Gastroesophageal sphincter (tissue), 3 donors: ENCODE results near the gene MAGEB17.

Experiments used
- CTCF ChIP-seq, 4 experiments: fragments of 200-600 bp in 2 of 4; fragments of 450-650 bp in 2 of 4; sonication (generic) in 1 of 4; IDR thresholded peaks; one replicate each; pipeline ENCODE4 v1.5.1; 2017 to 2019; ENCODE audit warnings: antibody characterized with exemption in 4 of 4, mild to moderate bottlenecking in 2 of 4, moderate library complexity in 2 of 4
- EP300 ChIP-seq: sonication (generic); formaldehyde crosslinking; IDR thresholded peaks from one replicate; pipeline ENCODE4 v1.6.1; 2017; ENCODE audit warnings: antibody characterized with exemption, mild to moderate bottlenecking
- POLR2A ChIP-seq, 2 donors: fragments of 450-650 bp; IDR thresholded peaks; one replicate each; pipeline ENCODE4 v1.6.1; 2017; ENCODE audit warnings: antibody characterized with exemption in 2 of 2, mild to moderate bottlenecking in 2 of 2, moderate library complexity in 1 of 2

GRCh38 chrX:16124201-16124600 is 43.1 kb upstream of the MAGEB17 start:
- TF ChIP-seq POLR2A (IDR thresholded peaks at IDR 0.05) (no peak), CTCF (IDR thresholded peaks at IDR 0.05) (no peak), EP300 (no peak)
